Skeletal muscle satellite cell (primary cell): ENCODE results near the gene IGBP1. TPM values are rescaled to one million over a fixed set of nuclear protein-coding genes. Genes with fewer than 3 reads are reported as not detected.
"Not testable (repeated sequence)": the region's sequence is repeated elsewhere in the genome, so short reads cannot be mapped to it uniquely, and the experiment has no call there.

ENCODE experiments used
- H3K27me3 ChIP-seq: 2 replicates; pipeline ENCODE4 v1.7.0; 2013; ENCODE audit warnings: low read length; ENCODE audit not compliant: control insufficient read depth, insufficient read depth
- H3K36me3 ChIP-seq: 2 replicates; pipeline ENCODE4 v1.7.0; 2013; ENCODE audit warnings: mild to moderate bottlenecking, control low read depth, low read length; ENCODE audit not compliant: insufficient read depth
- H3K4me1 ChIP-seq: 2 replicates; pipeline ENCODE4 v1.7.0; 2013; ENCODE audit warnings: low read length; ENCODE audit not compliant: control insufficient read depth, insufficient read depth
- H3K4me2 ChIP-seq: 2 replicates; pipeline ENCODE4 v1.7.0; 2013; ENCODE audit warnings: mild to moderate bottlenecking, low read length
- H3K4me3 ChIP-seq: 2 replicates; pipeline ENCODE4 v1.7.0; 2013; ENCODE audit warnings: low read length
- H3K9ac ChIP-seq: 2 replicates; pipeline ENCODE4 v1.7.0; 2013; ENCODE audit warnings: mild to moderate bottlenecking, low read depth, low read length, moderate library complexity
- H3K9me3 ChIP-seq: replicated peaks from 2 replicates; pipeline ENCODE4 v1.7.0; 2013; ENCODE audit warnings: mild to moderate bottlenecking, control low read depth, low read length
- total RNA-seq: library from RNA; depleted of rRNA; stranded (reverse); fragments of >200 nt; gene quantifications from 2 replicates; pipeline ENCODE4 v1.2.3, GENCODE V29; 2012; rRNA removed

IGBP1 gene
- 36.7 and 48.7 TPM in 2 replicates for total RNA-seq

- peak within 1 kb of the TSS; percentile 83 for H3K4me3 ChIP-seq
- peak within 1 kb of the TSS; percentile 83 for H3K4me2 ChIP-seq
- peak within 1 kb of the TSS; percentile 88 for H3K9ac ChIP-seq
- peaks cover 8% of the 10 kb centered on the region for H3K4me1 ChIP-seq
- no peaks in the 10 kb centered on the region for H3K9me3 ChIP-seq
- H3K27me3 ChIP-seq, result no peaks in the 10 kb centered on the region
- peaks cover 7% of the 10 kb centered on the region for H3K36me3 ChIP-seq
Measured at GRCh38 chrX:70133303-70134115, at the start of gene IGBP1. TSS of gene IGBP1 (plus strand) at chrX:70133447. CDS start at chrX:70133948, 501 bp downstream.

GRCh38 chrX:70084592-70085240, 48.5 kb upstream of the IGBP1 start:
- Histone ChIP-seq H3K9me3 (no peaks in the 10 kb centered on the region), H3K9ac (no peak overlapping the region), H3K27me3 (no peaks in the 10 kb centered on the region), H3K4me2 (no peak overlapping the region), H3K36me3 (no peaks in the 10 kb centered on the region), H3K4me1 (peaks cover 11% of the 10 kb centered on the region), H3K4me3 (no peak overlapping the region)

- Histone ChIP-seq H3K4me3 (no peak overlapping the region), H3K4me2 (no peak overlapping the region), H3K27me3 (no peaks in the 10 kb centered on the region), H3K4me1 (peaks cover 17% of the 10 kb centered on the region), H3K9ac (no peak overlapping the region), H3K36me3 (no peaks in the 10 kb centered on the region), H3K9me3 (no peaks in the 10 kb centered on the region)
Measured at GRCh38 chrX:70087857-70088630, 45.2 kb upstream of the IGBP1 start.

- no peak overlapping the region for H3K4me3 ChIP-seq
- peaks cover 17% of the 10 kb centered on the region for H3K4me1 ChIP-seq
- H3K4me2 ChIP-seq, result no peak overlapping the region
Measured at GRCh38 chrX:70088751-70089150, 44.5 kb upstream of the IGBP1 start.

GRCh38 chrX:70089604-70090297, 43.5 kb upstream of the IGBP1 start:
- H3K36me3 ChIP-seq, result no peaks in the 10 kb centered on the region
- H3K27me3 ChIP-seq, result no peaks in the 10 kb centered on the region
- no peak overlapping the region for H3K9ac ChIP-seq
- H3K4me3 ChIP-seq, result no peak overlapping the region
- H3K9me3 ChIP-seq, result no peaks in the 10 kb centered on the region
- H3K4me2 ChIP-seq, result no peak overlapping the region
- H3K4me1 ChIP-seq, result peaks cover 17% of the 10 kb centered on the region

More at GRCh38 chrX:70088751-70089150, 44.5 kb upstream of the IGBP1 start:
- Histone ChIP-seq H3K36me3 (no peaks in the 10 kb centered on the region), H3K9ac (no peak overlapping the region), H3K27me3 (no peaks in the 10 kb centered on the region), H3K9me3 (no peaks in the 10 kb centered on the region)

- H3K9ac ChIP-seq, result no peak overlapping the region
- H3K4me3 ChIP-seq, result no peak overlapping the region
- H3K4me1 ChIP-seq, result peaks cover 17% of the 10 kb centered on the region
- no peaks in the 10 kb centered on the region for H3K27me3 ChIP-seq
- H3K36me3 ChIP-seq, result no peaks in the 10 kb centered on the region
- no peaks in the 10 kb centered on the region for H3K9me3 ChIP-seq
- H3K4me2 ChIP-seq, result no peak overlapping the region
Measured at GRCh38 chrX:70092247-70092646, 41.0 kb upstream of the IGBP1 start.

- no peaks in the 10 kb centered on the region for H3K9me3 ChIP-seq
- H3K4me2 ChIP-seq, result no peak overlapping the region
- H3K27me3 ChIP-seq, result peaks cover 3% of the 10 kb centered on the region
- no peaks in the 10 kb centered on the region for H3K4me1 ChIP-seq
- no peaks in the 10 kb centered on the region for H3K36me3 ChIP-seq
- H3K4me3 ChIP-seq, result no peak overlapping the region
- no peak overlapping the region for H3K9ac ChIP-seq
Measured at GRCh38 chrX:70096052-70096451, 37.2 kb upstream of the IGBP1 start.

GRCh38 chrX:70105229-70105628, 28.0 kb upstream of the IGBP1 start:
- no peak overlapping the region for H3K9ac ChIP-seq
- no peaks in the 10 kb centered on the region for H3K9me3 ChIP-seq
- no peak overlapping the region for H3K4me2 ChIP-seq
- peaks cover 9% of the 10 kb centered on the region for H3K27me3 ChIP-seq
- H3K36me3 ChIP-seq, result no peaks in the 10 kb centered on the region
- H3K4me3 ChIP-seq, result no peak overlapping the region
- no peaks in the 10 kb centered on the region for H3K4me1 ChIP-seq

GRCh38 chrX:70111436-70112026, 21.7 kb upstream of the IGBP1 start:
- H3K9ac ChIP-seq, H3K9me3 ChIP-seq, H3K4me3 ChIP-seq, H3K36me3 ChIP-seq, H3K27me3 ChIP-seq, H3K4me1 ChIP-seq, H3K4me2 ChIP-seq: not testable (repeated sequence)

GRCh38 chrX:70117738-70118137, 15.5 kb upstream of the IGBP1 start:
- H3K9me3 ChIP-seq, result no peaks in the 10 kb centered on the region
- no peaks in the 10 kb centered on the region for H3K4me1 ChIP-seq
- no peaks in the 10 kb centered on the region for H3K27me3 ChIP-seq
- H3K4me3 ChIP-seq, result no peak overlapping the region
- H3K36me3 ChIP-seq, result no peaks in the 10 kb centered on the region
- H3K4me2 ChIP-seq, result no peak overlapping the region
- H3K9ac ChIP-seq, result no peak overlapping the region

- H3K27me3 ChIP-seq, H3K36me3 ChIP-seq, H3K9ac ChIP-seq, H3K9me3 ChIP-seq, H3K4me3 ChIP-seq, H3K4me1 ChIP-seq, H3K4me2 ChIP-seq: not testable (repeated sequence)
Measured at GRCh38 chrX:70123014-70123413, 10.2 kb upstream of the IGBP1 start.
